ENCODE data around the gene RTP2.
"Not testable (repeated sequence)": the region's sequence is repeated elsewhere in the genome, so short reads cannot be mapped to it uniquely, and the experiment has no call there.

The RTP2 gene

GRCh38 chr3:187709155-187709554 is 6.8 kb upstream of the RTP2 start:
- DNase-seq: no peak

GRCh38 chr3:187708696-187709095 is 6.3 kb upstream of the RTP2 start:
- no peak for DNase-seq

GRCh38 chr3:187706971-187707370 is 4.6 kb upstream of the RTP2 start:
- peak; percentile 64 to 72 for DNase-seq

- DNase-seq: no peak
Measured at GRCh38 chr3:187705164-187705563, 2.8 kb upstream of the RTP2 start.

- no peak for DNase-seq
Measured at GRCh38 chr3:187700249-187700648, 2.1 kb downstream of the RTP2 start.

GRCh38 chr3:187698499-187699399 is 3.6 kb downstream of the RTP2 start:
- DNase-seq: no peak

GRCh38 chr3:187696021-187696420 is 6.3 kb downstream of the RTP2 start:
- DNase-seq: no peak

- DNase-seq: no peak
Measured at GRCh38 chr3:187695449-187695848, 6.9 kb downstream of the RTP2 start.

- DNase-seq: no peak
Measured at GRCh38 chr3:187694801-187695200, 7.6 kb downstream of the RTP2 start.

GRCh38 chr3:187693431-187693830 is 8.9 kb downstream of the RTP2 start:
- no peak for DNase-seq

GRCh38 chr3:187689984-187690383 is 12.4 kb downstream of the RTP2 start:
- DNase-seq: no peak

GRCh38 chr3:187686621-187687273 is 15.6 kb downstream of the RTP2 start:
- no peak for DNase-seq

GRCh38 chr3:187685948-187686347 is 16.4 kb downstream of the RTP2 start:
- no peak for DNase-seq

GRCh38 chr3:187684880-187685279 is 17.5 kb downstream of the RTP2 start:
- no peak for DNase-seq

GRCh38 chr3:187684444-187684843 is 17.9 kb downstream of the RTP2 start:
- DNase-seq: no peak

GRCh38 chr3:187681756-187682155 is 20.6 kb downstream of the RTP2 start:
- not testable (repeated sequence) for DNase-seq

- DNase-seq: peak; percentile 49 to 87
Measured at GRCh38 chr3:187679638-187680396, 22.5 kb downstream of the RTP2 start.

GRCh38 chr3:187678726-187679268 is 23.6 kb downstream of the RTP2 start:
- DNase-seq: peak; percentile 43 to 67

- DNase-seq: no peak
Measured at GRCh38 chr3:187677604-187678003, 24.8 kb downstream of the RTP2 start.

GRCh38 chr3:187673012-187673411 is 29.3 kb downstream of the RTP2 start:
- no peak for DNase-seq

GRCh38 chr3:187669675-187670504 is 32.5 kb downstream of the RTP2 start, which contains the start of gene SST:
SST (minus strand) TSS chr3:187670394; CDS start chr3:187670291, 103 bp downstream.
- peak; percentile 3 to 21 for DNase-seq

- DNase-seq: no peak
Measured at GRCh38 chr3:187667526-187667925, 34.8 kb downstream of the RTP2 start.

Measured in inflammatory macrophage treated with lipopolysaccharide for 1 hour (primary cell).